ENCODE data around the gene HRH1. TPM values are rescaled to one million over a fixed set of nuclear protein-coding genes. Genes with fewer than 3 reads are reported as not detected.

Gene HRH1
- total RNA-seq, 2 donors from 2014 or later: 1.6 to 3.5 TPM

DNA sequence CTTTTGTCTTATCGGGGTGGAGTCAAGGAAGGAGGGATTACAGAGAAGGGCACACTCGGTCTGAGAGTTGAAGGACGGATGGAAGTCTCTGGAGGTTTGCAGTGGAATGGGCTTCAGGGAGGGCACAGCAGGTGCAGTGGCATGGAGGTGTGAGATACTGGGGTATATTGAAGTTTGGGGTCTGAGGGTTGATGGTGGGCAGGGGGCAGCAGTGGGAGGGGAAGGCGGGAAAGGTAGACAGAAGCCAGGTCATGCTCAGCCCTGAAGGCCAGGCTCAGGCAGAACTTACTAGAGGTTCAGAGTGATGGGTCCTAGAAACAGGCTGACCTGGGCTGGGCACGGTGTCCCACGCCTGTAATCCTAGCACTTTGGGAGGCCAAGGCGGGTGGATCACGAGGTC, 52.7 kb downstream of the HRH1 start:
- Histone ChIP-seq H3K27me3 (no peaks in the 10 kb centered on the region), H3K9me3 (no peaks in the 10 kb centered on the region), H3K4me3 (no peak overlapping the region), H3K27ac (no peak overlapping the region), H3K36me3 (no peaks in the 10 kb centered on the region), H3K4me1 (peaks cover 0 to 12% of the 10 kb centered on the region in 2 donors)
- DNase-seq (ENCODE audit: low spot score): no peak
- TF ChIP-seq, protein P1, sequence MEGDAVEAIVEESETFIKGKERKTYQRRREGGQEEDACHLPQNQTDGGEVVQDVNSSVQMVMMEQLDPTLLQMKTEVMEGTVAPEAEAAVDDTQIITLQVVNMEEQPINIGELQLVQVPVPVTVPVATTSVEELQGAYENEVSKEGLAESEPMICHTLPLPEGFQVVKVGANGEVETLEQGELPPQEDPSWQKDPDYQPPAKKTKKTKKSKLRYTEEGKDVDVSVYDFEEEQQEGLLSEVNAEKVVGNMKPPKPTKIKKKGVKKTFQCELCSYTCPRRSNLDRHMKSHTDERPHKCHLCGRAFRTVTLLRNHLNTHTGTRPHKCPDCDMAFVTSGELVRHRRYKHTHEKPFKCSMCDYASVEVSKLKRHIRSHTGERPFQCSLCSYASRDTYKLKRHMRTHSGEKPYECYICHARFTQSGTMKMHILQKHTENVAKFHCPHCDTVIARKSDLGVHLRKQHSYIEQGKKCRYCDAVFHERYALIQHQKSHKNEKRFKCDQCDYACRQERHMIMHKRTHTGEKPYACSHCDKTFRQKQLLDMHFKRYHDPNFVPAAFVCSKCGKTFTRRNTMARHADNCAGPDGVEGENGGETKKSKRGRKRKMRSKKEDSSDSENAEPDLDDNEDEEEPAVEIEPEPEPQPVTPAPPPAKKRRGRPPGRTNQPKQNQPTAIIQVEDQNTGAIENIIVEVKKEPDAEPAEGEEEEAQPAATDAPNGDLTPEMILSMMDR (IDR thresholded peaks at IDR 0.05): no peak

DNA sequence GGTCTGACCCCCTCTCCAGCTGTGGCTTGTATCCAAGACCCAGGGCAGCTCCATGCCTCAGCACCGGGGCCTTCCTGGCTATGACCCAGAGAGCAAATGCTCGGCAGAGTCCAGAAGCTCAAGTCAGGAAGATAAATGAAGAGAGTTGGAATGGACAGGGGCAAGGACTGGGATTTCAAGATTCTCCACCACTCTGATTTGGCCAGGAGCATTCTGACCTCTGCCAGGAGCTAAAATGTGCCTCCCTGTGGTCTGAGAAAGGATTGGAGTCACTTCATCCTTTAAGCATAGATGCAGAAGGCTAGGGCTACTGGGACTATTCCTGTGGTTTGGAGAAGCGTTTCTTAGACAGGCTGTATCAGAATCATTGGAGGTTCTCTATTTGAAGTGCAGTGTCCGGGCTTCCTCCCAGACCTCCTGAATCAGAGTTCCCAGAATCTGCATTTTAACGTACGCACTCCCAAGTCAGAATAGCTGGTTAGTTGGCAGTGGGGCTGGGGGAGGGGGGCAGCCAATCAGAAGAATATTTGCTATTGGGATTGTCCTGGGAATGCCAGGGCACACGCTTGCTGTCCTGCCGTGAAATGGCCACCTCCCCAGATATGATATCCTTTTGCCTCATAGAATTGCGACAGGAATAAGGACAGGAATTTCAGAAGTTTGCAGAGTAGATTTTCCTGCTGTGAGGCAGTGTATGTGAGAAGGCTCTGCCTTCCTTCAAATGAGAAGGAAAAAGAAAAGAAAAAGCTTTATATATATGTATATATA, 57.4 kb downstream of the HRH1 start:
- Histone ChIP-seq H3K36me3 (no peaks in the 10 kb centered on the region), H3K4me3 (no peak overlapping the region), H3K4me1 (peaks cover 0 to 6% of the 10 kb centered on the region in 2 donors), H3K9me3 (no peaks in the 10 kb centered on the region), H3K27me3 (no peaks in the 10 kb centered on the region), H3K27ac (no peak overlapping the region)
- no peak for DNase-seq (ENCODE audit: low spot score)
- TF ChIP-seq, protein P1 (IDR thresholded peaks at IDR 0.05): no peak

DNA sequence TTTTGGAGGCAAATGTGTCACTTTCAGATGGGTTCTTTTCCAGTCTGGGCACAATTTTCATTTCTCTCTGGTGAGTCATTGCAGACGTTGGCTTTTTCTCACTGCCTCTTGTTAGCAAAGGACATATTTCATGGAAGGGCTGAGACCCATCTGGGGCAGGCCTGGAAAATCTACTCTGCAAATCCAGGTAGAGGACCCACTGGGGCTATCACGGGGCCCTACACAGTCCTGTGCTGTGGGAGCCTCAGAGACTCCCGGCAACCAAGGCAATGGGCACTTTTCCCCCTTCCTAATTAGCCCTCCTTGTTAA, 58.0 kb downstream of the HRH1 start:
- H3K4me1 ChIP-seq: peaks cover 0 to 6% of the 10 kb centered on the region in 2 donors
- no peak overlapping the region for H3K27ac ChIP-seq
- H3K27me3 ChIP-seq: no peaks in the 10 kb centered on the region
- H3K9me3 ChIP-seq: no peaks in the 10 kb centered on the region
- no peaks in the 10 kb centered on the region for H3K36me3 ChIP-seq
- TF ChIP-seq, protein P1 (IDR thresholded peaks at IDR 0.05): no peak
- no peak for DNase-seq (ENCODE audit: low spot score)
- no peak overlapping the region for H3K4me3 ChIP-seq

DNA sequence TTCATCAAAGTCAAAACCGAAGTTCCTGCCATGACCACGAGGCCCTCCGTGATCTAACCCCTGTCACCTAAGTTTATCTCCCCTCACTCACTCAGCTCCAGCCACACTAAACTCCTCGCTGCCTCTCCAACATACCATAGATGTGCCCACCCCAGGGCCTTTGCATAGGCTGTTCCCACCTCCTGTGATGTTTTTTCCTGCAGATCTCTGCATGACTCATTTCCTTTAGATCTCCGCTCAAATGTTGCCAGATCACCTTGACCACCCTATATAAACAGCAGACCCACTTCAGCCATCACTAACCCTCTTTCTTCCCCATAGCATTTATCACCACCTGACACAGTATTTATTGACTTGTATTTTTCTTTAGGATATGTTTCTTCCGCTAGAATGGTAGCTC, 58.5 kb downstream of the HRH1 start:
- no peaks in the 10 kb centered on the region for H3K36me3 ChIP-seq
- TF ChIP-seq, protein P1 (IDR thresholded peaks at IDR 0.05): no peak
- H3K4me1 ChIP-seq: peaks cover 0 to 6% of the 10 kb centered on the region in 2 donors

DNA sequence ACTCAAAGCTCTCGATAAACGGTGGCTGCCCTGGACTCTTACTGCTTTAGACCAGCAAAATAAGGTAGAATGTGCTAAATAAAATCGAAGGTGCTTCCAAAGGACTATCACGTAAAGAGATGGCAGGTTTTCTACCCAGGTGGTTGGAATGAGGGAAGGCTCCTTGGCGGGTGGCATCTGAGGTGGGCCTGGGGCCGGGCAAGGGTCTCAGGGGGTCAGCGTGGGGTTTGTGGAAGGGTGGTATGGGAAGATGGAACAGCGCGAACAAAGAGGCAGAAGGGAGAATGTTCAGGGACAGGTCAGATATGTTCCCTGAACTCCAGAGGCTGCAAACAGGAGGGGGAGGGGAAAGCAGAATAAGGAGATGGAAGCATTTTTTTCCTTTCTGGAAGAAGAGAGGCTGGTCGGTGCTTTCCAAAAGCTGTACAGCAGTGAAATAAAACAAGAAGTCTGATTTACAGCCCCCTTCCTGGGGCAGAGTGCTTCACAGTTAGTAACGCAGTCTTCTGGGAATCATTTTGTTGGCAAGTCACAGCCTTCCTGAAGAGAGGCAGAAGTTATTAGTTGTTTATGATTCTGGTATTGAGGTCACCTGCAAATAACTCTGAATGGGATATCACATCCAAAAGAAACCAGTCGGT, 59.6 kb downstream of the HRH1 start:
- Histone ChIP-seq H3K27me3 (no peaks in the 10 kb centered on the region), H3K36me3 (no peaks in the 10 kb centered on the region), H3K4me1 (peaks cover 0 to 6% of the 10 kb centered on the region in 2 donors), H3K27ac (no peak overlapping the region), H3K4me3 (no peak overlapping the region), H3K9me3 (no peaks in the 10 kb centered on the region)
- TF ChIP-seq, protein P1 (IDR thresholded peaks at IDR 0.05): no peak
- no peak for DNase-seq (ENCODE audit: low spot score)

More for the DNA sequence above, 58.5 kb downstream of the HRH1 start:
- Histone ChIP-seq H3K27me3 (no peaks in the 10 kb centered on the region), H3K4me3 (no peak overlapping the region), H3K27ac (no peak overlapping the region), H3K9me3 (no peaks in the 10 kb centered on the region)
- DNase-seq (ENCODE audit: low spot score): no peak
